K562 (cell line): Measurements from ENCODE around the gene CALML3. TPM values are rescaled to one million over a fixed set of nuclear protein-coding genes. Genes with fewer than 3 reads are reported as not detected.
A peak's percentile ranks its signal among the peaks of the same experiment; 100 is the strongest.

Experiments
- BRD9 ChIP-seq: fragments of 450-650 bp; IDR thresholded peaks from 2 replicates; pipeline ENCODE4 v1.6.1; 2018; ENCODE audit warnings: low read depth; ENCODE audit not compliant: partially characterized antibody
- CTBP1 ChIP-seq: fragments of 450-650 bp; IDR thresholded peaks from 2 replicates; pipeline ENCODE4 v1.6.1; 2016; ENCODE audit warnings: borderline replicate concordance
- IRF2 ChIP-seq: sonication (generic); formaldehyde crosslinking; IDR thresholded peaks from 2 replicates; pipeline ENCODE4 v1.8.1; 2022; ENCODE audit warnings: mild to moderate bottlenecking, missing genetic modification reagents
- JUN ChIP-seq, 2 experiments: sonication (generic) in 1 of 2; formaldehyde crosslinking in 1 of 2; IDR thresholded peaks; 2 replicates each; pipeline versions ENCODE4 v1.6.1 to v1.8.0; 2012 to 2022; ENCODE audit warnings: borderline replicate concordance in 2 of 2, mild to moderate bottlenecking in 2 of 2, improper control_type of control experiment in 1 of 2, low read depth in 1 of 2, low read length in 1 of 2, missing genetic modification reagents in 1 of 2
- KDM5B ChIP-seq: fragments of 200-600 bp; sonication (generic); IDR thresholded peaks from 2 replicates; pipeline ENCODE4 v1.6.1; 2012; ENCODE audit warnings: low read depth, mild to moderate bottlenecking, moderate library complexity, low read length, control low read depth, inconsistent platforms; ENCODE audit not compliant: insufficient replicate concordance
- PRPF4 ChIP-seq: fragments of 200-400 bp; formaldehyde crosslinking; IDR thresholded peaks from one replicate; pipeline ENCODE4 v1.6.1; 2017; ENCODE audit warnings: low read length, low read depth, mild to moderate bottlenecking; ENCODE audit not compliant: insufficient read depth, poor library complexity, severe bottlenecking
- RNF2 ChIP-seq: sonication (generic); IDR thresholded peaks from 2 replicates; pipeline ENCODE4 v1.6.1; 2016
- SAFB ChIP-seq: fragments of 200-400 bp; formaldehyde crosslinking; IDR thresholded peaks from 2 replicates; pipeline ENCODE4 v1.6.1; 2017; ENCODE audit warnings: low read depth, low read length, borderline replicate concordance
- SAFB2 ChIP-seq: fragments of 200-400 bp; formaldehyde crosslinking; IDR thresholded peaks from 2 replicates; pipeline ENCODE4 v1.6.1; 2018; ENCODE audit warnings: borderline replicate concordance, low read length, low read depth, moderate library complexity; ENCODE audit not compliant: severe bottlenecking
- ZNF239 ChIP-seq: fragments of 250-450 bp; sonication (Bioruptor Pico); IDR thresholded peaks from 2 replicates; pipeline ENCODE4 v1.4.0; 2020; ENCODE audit warnings: mild to moderate bottlenecking
- ZNF354B ChIP-seq: fragments of 250-450 bp; sonication (Bioruptor Pico); IDR thresholded peaks from 2 replicates; pipeline ENCODE4 v1.4.0; 2020
- ZNF589 ChIP-seq: fragments of 200-800 bp; sonication (Bioruptor generic); IDR thresholded peaks from 2 replicates; pipeline ENCODE4 v1.6.1; 2016; ENCODE audit warnings: low read depth, missing genetic modification characterization, missing compliant biosample characterization
- polyA plus RNA-seq, 8 experiments: library from polyadenylated mRNA; depleted of rRNA in 4 of 8; stranded (reverse) in 5 of 8; unstranded in 3 of 8; fragments of >200 nt; fragmentation: Nextera tagmentation in 2 of 8; fragmentation: Illumina TruSeq in 1 of 8; extraction: Ambion mirVana in 2 of 8; extraction: Trizol in 1 of 8; gene quantifications; 2 replicates each; pipeline versions ENCODE4 v1.2.1 to v1.2.3, GENCODE V29; 2011 to 2014; ENCODE audit warnings: inconsistent platforms in 1 of 8, missing spikeins in 1 of 8
- total RNA-seq, 7 experiments: library from RNA; depleted of rRNA in 6 of 7; stranded (reverse); fragments of >200 nt in 6 of 7; fragmentation: Illumina TruSeq in 2 of 7; extraction: Trizol in 2 of 7; gene quantifications; 2 replicates each; pipeline versions ENCODE4 v1.2.1 to v1.2.3, GENCODE V29; 2011 to 2021; ENCODE audit warnings: low replicate concordance in 1 of 7
- TF ChIP-seq, protein P1 (sequence below), 2 experiments: fragments of 450-650 bp; conservative IDR thresholded peaks; 2 replicates each; pipeline ENCODE4 v1.6.1; 2017; ENCODE audit warnings: mild to moderate bottlenecking in 2 of 2, moderate library complexity in 2 of 2
- TF ChIP-seq, protein P2 (sequence below), 2 experiments: IDR thresholded peaks; 2 replicates each; pipeline ENCODE4 v1.6.1; 2011; ENCODE audit warnings: borderline replicate concordance in 1 of 2, control low read depth in 1 of 2, low read depth in 1 of 2, low read length in 1 of 2, mild to moderate bottlenecking in 1 of 2, mixed read lengths in 1 of 2, moderate library complexity in 1 of 2; ENCODE audit not compliant: insufficient read depth in 1 of 2, insufficient read length in 1 of 2, poor library complexity in 1 of 2, severe bottlenecking in 1 of 2; ENCODE audit errors: extremely low read depth in 1 of 2
- TF ChIP-seq, protein P3 (sequence below): fragments of 200-800 bp; sonication (Bioruptor generic); IDR thresholded peaks from 2 replicates; pipeline ENCODE4 v1.6.1; 2017; ENCODE audit warnings: missing genetic modification characterization, missing compliant biosample characterization
- TF ChIP-seq, protein P4 (sequence below), 2 experiments: fragments of 150-350 bp in 1 of 2; IDR thresholded peaks; 2 replicates each; pipeline ENCODE4 v1.6.1; 2012 to 2016; ENCODE audit warnings: low read depth in 2 of 2, low read length in 2 of 2, mild to moderate bottlenecking in 1 of 2, moderate library complexity in 1 of 2
- TF ChIP-seq, protein P5 (sequence below): sonication (generic); formaldehyde crosslinking; IDR thresholded peaks from 2 replicates; pipeline ENCODE4 v1.8.0; 2022; ENCODE audit warnings: mild to moderate bottlenecking, missing genetic modification reagents

CALML3 gene
- total and polyA plus RNA-seq, 9 of the 15 experiments (the other 6 are each of a cell fraction or from before 2014, with no cell fraction given): not detected

DNA sequence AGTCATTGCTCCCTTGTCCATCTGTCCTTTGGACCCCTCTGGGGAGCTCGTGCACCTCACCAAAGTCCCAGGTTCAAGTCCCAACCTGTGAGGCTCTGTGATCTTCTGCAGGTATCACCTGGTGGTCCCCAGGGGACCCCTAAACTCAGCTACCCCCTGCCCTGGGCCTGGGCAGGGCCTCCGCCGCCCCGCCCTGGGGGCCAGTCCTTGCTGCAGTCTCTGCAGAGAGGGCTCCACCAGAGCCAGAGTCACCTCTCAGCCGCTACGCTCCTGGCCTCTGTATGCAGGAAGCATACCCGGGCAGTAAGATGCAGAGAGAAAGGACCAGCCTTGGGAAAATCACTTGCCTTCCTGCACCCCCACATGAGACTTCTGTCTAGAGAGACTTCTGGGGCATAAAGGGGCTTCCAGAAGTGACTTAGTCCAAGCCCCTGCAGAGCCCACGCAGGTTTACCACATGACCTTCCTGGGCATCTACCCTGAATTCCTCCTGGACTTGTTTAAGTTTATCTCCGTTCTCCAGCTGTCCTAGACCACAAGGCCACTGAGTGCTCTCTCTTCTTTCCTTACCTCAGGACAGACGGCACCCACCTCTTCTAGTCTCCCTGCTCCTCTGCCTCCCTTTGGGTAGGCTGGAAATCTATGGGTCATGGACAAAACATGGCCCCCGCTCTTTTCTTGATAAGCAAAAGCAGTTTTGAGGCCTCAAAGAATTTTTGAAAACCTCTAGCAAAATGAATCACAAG is 46.6 kb upstream of the CALML3 start (continued):
- TF ChIP-seq, protein P1, sequence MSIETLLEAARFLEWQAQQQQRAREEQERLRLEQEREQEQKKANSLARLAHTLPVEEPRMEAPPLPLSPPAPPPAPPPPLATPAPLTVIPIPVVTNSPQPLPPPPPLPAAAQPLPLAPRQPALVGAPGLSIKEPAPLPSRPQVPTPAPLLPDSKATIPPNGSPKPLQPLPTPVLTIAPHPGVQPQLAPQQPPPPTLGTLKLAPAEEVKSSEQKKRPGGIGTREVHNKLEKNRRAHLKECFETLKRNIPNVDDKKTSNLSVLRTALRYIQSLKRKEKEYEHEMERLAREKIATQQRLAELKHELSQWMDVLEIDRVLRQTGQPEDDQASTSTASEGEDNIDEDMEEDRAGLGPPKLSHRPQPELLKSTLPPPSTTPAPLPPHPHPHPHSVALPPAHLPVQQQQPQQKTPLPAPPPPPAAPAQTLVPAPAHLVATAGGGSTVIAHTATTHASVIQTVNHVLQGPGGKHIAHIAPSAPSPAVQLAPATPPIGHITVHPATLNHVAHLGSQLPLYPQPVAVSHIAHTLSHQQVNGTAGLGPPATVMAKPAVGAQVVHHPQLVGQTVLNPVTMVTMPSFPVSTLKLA (conservative IDR thresholded peaks at IDR 0.05): peak; percentile 25 to 28; a peak in 1 of 4 replicates
- TF ChIP-seq JUN (IDR thresholded peaks at IDR 0.05; ENCODE audit: borderline replicate concordance, low read depth, low read length): no peak
- TF ChIP-seq JUN (CRISPR knock-in tag; IDR thresholded peaks at IDR 0.05; ENCODE audit: borderline replicate concordance): no peak
- TF ChIP-seq RNF2: no peak
- TF ChIP-seq, protein P2, sequence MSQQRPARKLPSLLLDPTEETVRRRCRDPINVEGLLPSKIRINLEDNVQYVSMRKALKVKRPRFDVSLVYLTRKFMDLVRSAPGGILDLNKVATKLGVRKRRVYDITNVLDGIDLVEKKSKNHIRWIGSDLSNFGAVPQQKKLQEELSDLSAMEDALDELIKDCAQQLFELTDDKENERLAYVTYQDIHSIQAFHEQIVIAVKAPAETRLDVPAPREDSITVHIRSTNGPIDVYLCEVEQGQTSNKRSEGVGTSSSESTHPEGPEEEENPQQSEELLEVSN (IDR thresholded peaks at IDR 0.05; ENCODE audit: borderline replicate concordance in 1 of 2, extremely low read depth in 1 of 2, insufficient read depth in 1 of 2, insufficient read length in 1 of 2, low read depth in 1 of 2, low read length in 1 of 2, poor library complexity in 1 of 2, severe bottlenecking in 1 of 2): peak in 1 of 2 experiments; percentile 2
- TF ChIP-seq ZNF354B: no peak
- no peak for TF ChIP-seq CTBP1
- TF ChIP-seq BRD9: no peak
- 0 out of 2 replicates have a peak, but pooled peaks have one; percentile 67 for TF ChIP-seq ZNF589 (CRISPR knock-in tag)
- TF ChIP-seq SAFB2: no peak
- no peak for TF ChIP-seq PRPF4
- TF ChIP-seq, protein P3, sequence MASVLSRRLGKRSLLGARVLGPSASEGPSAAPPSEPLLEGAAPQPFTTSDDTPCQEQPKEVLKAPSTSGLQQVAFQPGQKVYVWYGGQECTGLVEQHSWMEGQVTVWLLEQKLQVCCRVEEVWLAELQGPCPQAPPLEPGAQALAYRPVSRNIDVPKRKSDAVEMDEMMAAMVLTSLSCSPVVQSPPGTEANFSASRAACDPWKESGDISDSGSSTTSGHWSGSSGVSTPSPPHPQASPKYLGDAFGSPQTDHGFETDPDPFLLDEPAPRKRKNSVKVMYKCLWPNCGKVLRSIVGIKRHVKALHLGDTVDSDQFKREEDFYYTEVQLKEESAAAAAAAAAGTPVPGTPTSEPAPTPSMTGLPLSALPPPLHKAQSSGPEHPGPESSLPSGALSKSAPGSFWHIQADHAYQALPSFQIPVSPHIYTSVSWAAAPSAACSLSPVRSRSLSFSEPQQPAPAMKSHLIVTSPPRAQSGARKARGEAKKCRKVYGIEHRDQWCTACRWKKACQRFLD (CRISPR knock-in tag): peak; percentile 53; the same call in 1 of the 2 replicates
- TF ChIP-seq, protein P4, sequence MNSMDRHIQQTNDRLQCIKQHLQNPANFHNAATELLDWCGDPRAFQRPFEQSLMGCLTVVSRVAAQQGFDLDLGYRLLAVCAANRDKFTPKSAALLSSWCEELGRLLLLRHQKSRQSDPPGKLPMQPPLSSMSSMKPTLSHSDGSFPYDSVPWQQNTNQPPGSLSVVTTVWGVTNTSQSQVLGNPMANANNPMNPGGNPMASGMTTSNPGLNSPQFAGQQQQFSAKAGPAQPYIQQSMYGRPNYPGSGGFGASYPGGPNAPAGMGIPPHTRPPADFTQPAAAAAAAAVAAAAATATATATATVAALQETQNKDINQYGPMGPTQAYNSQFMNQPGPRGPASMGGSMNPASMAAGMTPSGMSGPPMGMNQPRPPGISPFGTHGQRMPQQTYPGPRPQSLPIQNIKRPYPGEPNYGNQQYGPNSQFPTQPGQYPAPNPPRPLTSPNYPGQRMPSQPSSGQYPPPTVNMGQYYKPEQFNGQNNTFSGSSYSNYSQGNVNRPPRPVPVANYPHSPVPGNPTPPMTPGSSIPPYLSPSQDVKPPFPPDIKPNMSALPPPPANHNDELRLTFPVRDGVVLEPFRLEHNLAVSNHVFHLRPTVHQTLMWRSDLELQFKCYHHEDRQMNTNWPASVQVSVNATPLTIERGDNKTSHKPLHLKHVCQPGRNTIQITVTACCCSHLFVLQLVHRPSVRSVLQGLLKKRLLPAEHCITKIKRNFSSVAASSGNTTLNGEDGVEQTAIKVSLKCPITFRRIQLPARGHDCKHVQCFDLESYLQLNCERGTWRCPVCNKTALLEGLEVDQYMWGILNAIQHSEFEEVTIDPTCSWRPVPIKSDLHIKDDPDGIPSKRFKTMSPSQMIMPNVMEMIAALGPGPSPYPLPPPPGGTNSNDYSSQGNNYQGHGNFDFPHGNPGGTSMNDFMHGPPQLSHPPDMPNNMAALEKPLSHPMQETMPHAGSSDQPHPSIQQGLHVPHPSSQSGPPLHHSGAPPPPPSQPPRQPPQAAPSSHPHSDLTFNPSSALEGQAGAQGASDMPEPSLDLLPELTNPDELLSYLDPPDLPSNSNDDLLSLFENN (IDR thresholded peaks at IDR 0.05; ENCODE audit: low read depth in 2 of 2, low read length in 2 of 2): peak in 1 of 2 experiments; percentile 70; a peak in 1 of 4 replicates
- TF ChIP-seq IRF2 (CRISPR knock-in tag): no peak
- TF ChIP-seq, protein P5, sequence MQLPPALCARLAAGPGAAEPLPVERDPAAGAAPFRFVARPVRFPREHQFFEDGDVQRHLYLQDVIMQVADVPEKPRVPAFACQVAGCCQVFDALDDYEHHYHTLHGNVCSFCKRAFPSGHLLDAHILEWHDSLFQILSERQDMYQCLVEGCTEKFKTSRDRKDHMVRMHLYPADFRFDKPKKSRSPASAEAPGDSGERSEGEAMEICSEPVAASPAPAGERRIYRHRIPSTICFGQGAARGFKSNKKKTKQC (CRISPR knock-in tag): no peak
- TF ChIP-seq KDM5B: peak; percentile 39
- no peak for TF ChIP-seq SAFB
- no peak for TF ChIP-seq ZNF239 (CRISPR knock-in tag)
